Liver (tissue), 9 donors: ENCODE data around the gene CDH22. TPM values are rescaled to one million over a fixed set of nuclear protein-coding genes. Genes with fewer than 3 reads are reported as not detected.
A peak's percentile ranks its signal among the peaks of the same experiment; 100 is the strongest.

ENCODE experiments used
- DNase-seq: peaks from one replicate; pipeline ENCODE4 v3.0.0-alpha.2; 2017; ENCODE audit warnings: low spot score
- H3K27ac ChIP-seq, 2 donors: one replicate each; pipeline ENCODE4 v1.7.0; 2013; ENCODE audit warnings: inconsistent platforms in 2 of 2, low read length in 2 of 2, control low read depth in 1 of 2, low read depth in 1 of 2, mild to moderate bottlenecking in 1 of 2
- H3K27me3 ChIP-seq, 4 donors: one replicate each; pipeline versions ENCODE4 v1.6.1 to v1.7.0; 2013; ENCODE audit warnings: low read length in 3 of 4, inconsistent platforms in 1 of 4, mild to moderate bottlenecking in 1 of 4, moderate library complexity in 1 of 4; ENCODE audit not compliant: control insufficient read depth in 4 of 4, insufficient read depth in 4 of 4
- H3K36me3 ChIP-seq, 4 donors: one replicate each; pipeline versions ENCODE4 v1.6.1 to v1.7.0; 2013; ENCODE audit warnings: low read length in 3 of 4, mild to moderate bottlenecking in 3 of 4, low read depth in 1 of 4, moderate library complexity in 1 of 4; ENCODE audit not compliant: control insufficient read depth in 4 of 4, insufficient read depth in 3 of 4
- H3K4me1 ChIP-seq, 4 donors: one replicate each; pipeline versions ENCODE4 v1.6.1 to v1.7.0; 2013; ENCODE audit warnings: low read length in 3 of 4, mild to moderate bottlenecking in 3 of 4, moderate library complexity in 1 of 4; ENCODE audit not compliant: control insufficient read depth in 4 of 4, insufficient read depth in 4 of 4
- H3K4me3 ChIP-seq, 3 donors: one replicate each; pipeline versions ENCODE4 v1.6.1 to v1.7.0; 2013; ENCODE audit warnings: low read length in 3 of 3, control low read depth in 1 of 3, low read depth in 1 of 3, mild to moderate bottlenecking in 1 of 3
- H3K9ac ChIP-seq, 2 donors: one replicate each; pipeline ENCODE4 v1.7.0; 2013; ENCODE audit warnings: low read length in 2 of 2, mild to moderate bottlenecking in 2 of 2, moderate library complexity in 2 of 2, control low read depth in 1 of 2, low read depth in 1 of 2
- H3K9me3 ChIP-seq, 4 donors: one replicate each; pipeline versions ENCODE4 v1.6.1 to v1.7.0; 2013; ENCODE audit warnings: low read length in 3 of 4; ENCODE audit not compliant: control insufficient read depth in 4 of 4
- ATF3 ChIP-seq: IDR thresholded peaks from 2 replicates; pipeline ENCODE4 v1.6.1; 2016; ENCODE audit warnings: antibody characterized with exemption
- CTCF ChIP-seq: fragments of 150-350 bp; IDR thresholded peaks from 2 replicates; pipeline ENCODE4 v1.5.1; 2017; ENCODE audit warnings: improper control_type of control experiment, low read depth, low read length; ENCODE audit not compliant: missing input control
- EGR1 ChIP-seq, 2 donors: IDR thresholded peaks; 2 replicates each; pipeline ENCODE4 v1.6.1; 2016 to 2018; ENCODE audit warnings: antibody characterized with exemption in 2 of 2, low read depth in 2 of 2
- FOXA1 ChIP-seq: IDR thresholded peaks from 2 replicates; pipeline ENCODE4 v1.6.1; 2016; ENCODE audit warnings: antibody characterized with exemption
- FOXA2 ChIP-seq: IDR thresholded peaks from 2 replicates; pipeline ENCODE4 v1.6.1; 2016; ENCODE audit warnings: antibody characterized with exemption
- GABPA ChIP-seq, 2 donors: IDR thresholded peaks in 1 of 2; conservative IDR thresholded peaks in 1 of 2; 2 replicates each; pipeline ENCODE4 v1.6.1; 2016; ENCODE audit warnings: antibody characterized with exemption in 2 of 2, mild to moderate bottlenecking in 1 of 2, moderate library complexity in 1 of 2
- HNF4A ChIP-seq, 2 donors: conservative IDR thresholded peaks; 2 replicates each; pipeline ENCODE4 v1.6.1; 2016; ENCODE audit warnings: antibody characterized with exemption in 2 of 2, mild to moderate bottlenecking in 2 of 2
- HNF4G ChIP-seq: IDR thresholded peaks from 2 replicates; pipeline ENCODE4 v1.6.1; 2016; ENCODE audit warnings: antibody characterized with exemption
- JUND ChIP-seq, 2 donors: IDR thresholded peaks; 2 replicates each; pipeline ENCODE4 v1.6.1; 2016; ENCODE audit warnings: antibody characterized with exemption in 2 of 2
- MAX ChIP-seq: IDR thresholded peaks from 2 replicates; pipeline ENCODE4 v1.6.1; 2016; ENCODE audit warnings: antibody characterized with exemption
- NR2F2 ChIP-seq: IDR thresholded peaks from 2 replicates; pipeline ENCODE4 v1.6.1; 2016; ENCODE audit warnings: antibody characterized with exemption
- RAD21 ChIP-seq, 2 donors: IDR thresholded peaks; 2 replicates each; pipeline ENCODE4 v1.6.1; 2016; ENCODE audit warnings: antibody characterized with exemption in 2 of 2, mild to moderate bottlenecking in 2 of 2
- REST ChIP-seq: IDR thresholded peaks from 2 replicates; pipeline ENCODE4 v1.6.1; 2016; ENCODE audit warnings: antibody characterized with exemption, mild to moderate bottlenecking
- RXRA ChIP-seq, 2 donors: IDR thresholded peaks; 2 replicates each; pipeline ENCODE4 v1.6.1; 2017 to 2018; ENCODE audit warnings: antibody characterized with exemption in 2 of 2, mild to moderate bottlenecking in 1 of 2
- TAF1 ChIP-seq: conservative IDR thresholded peaks from 2 replicates; pipeline ENCODE4 v1.6.1; 2016; ENCODE audit warnings: antibody characterized with exemption, mild to moderate bottlenecking
- YY1 ChIP-seq: IDR thresholded peaks from 2 replicates; pipeline ENCODE4 v1.6.1; 2016; ENCODE audit warnings: antibody characterized with exemption, mild to moderate bottlenecking
- ZBTB33 ChIP-seq: IDR thresholded peaks from 2 replicates; pipeline ENCODE4 v1.6.1; 2016; ENCODE audit warnings: antibody characterized with exemption
- WGBS: extraction: QIAGEN DNeasy Blood & Tissue Kit; methylation state at CpG from one replicate; pipeline ENCODE4 v1.1.7; 2013; 5-methylcytosine and 5-hydroxymethylcytosine counted together
- polyA plus RNA-seq, 2 donors: library from polyadenylated mRNA; stranded (reverse) in 1 of 2; unstranded in 1 of 2; fragments of 200-250 nt in 1 of 2; fragments of >200 nt in 1 of 2; fragmentation: Nextera tagmentation in 1 of 2; extraction: Ambion mirVana in 1 of 2; gene quantifications; one replicate each; pipeline versions ENCODE4 v1.2.1 to v1.2.3, GENCODE V29; 2013 to 2015
- total RNA-seq, 2 donors: library from RNA; depleted of rRNA; stranded (reverse); fragments of >200 nt; gene quantifications; one replicate each; pipeline ENCODE4 v1.2.3, GENCODE V29; 2014
- donor health status: healthy.
- donor health status: healthy.
- donor health status: healthy.
- donor health status: healthy.
- donor health status: healthy.

The CDH22 gene
- total and polyA plus RNA-seq, 4 donors: 0.02 TPM; not detected in 3

GRCh38 chr20:46259260-46259859, 48.9 kb downstream of the CDH22 start:
- TF ChIP-seq HNF4A (conservative IDR thresholded peaks at IDR 0.05) (no peak), HNF4G (no peak), RXRA (IDR thresholded peaks at IDR 0.05) (no peak), YY1 (no peak), FOXA2 (no peak), CTCF (no peak), ZBTB33 (no peak), GABPA (IDR thresholded peaks at IDR 0.05 in 1 of 2, conservative IDR thresholded peaks at IDR 0.05 in 1 of 2) (no peak), NR2F2 (no peak), FOXA1 (no peak), ATF3 (no peak), RAD21 (IDR thresholded peaks at IDR 0.05) (no peak), REST (no peak), MAX (no peak), TAF1 (no peak), EGR1 (IDR thresholded peaks at IDR 0.05; ENCODE audit: low read depth in 2 of 2) (no peak)
- Histone ChIP-seq H3K27me3 (no peaks in the 10 kb centered on the region), H3K27ac (no peak overlapping the region), H3K9ac (no peak overlapping the region), H3K4me3 (no peak overlapping the region), H3K9me3 (no peaks in the 10 kb centered on the region), H3K4me1 (peaks cover 0 to 5% (median 1%) of the 10 kb centered on the region in 4 donors), H3K36me3 (no peaks in the 10 kb centered on the region)
- DNase-seq: no peak
- WGBS: 83% methylated on average over 1 of the region's 1 CpG

- 50% methylated on average over 4 of the region's 4 CpGs for WGBS
- H3K27me3 ChIP-seq: peaks cover 0 to 4% (median 0%) of the 10 kb centered on the region in 4 donors
- TF ChIP-seq HNF4A (conservative IDR thresholded peaks at IDR 0.05) (peak; percentile 7 to 67), RXRA (IDR thresholded peaks at IDR 0.05) (peak in 1 of 2 donors; percentile 51), JUND (IDR thresholded peaks at IDR 0.05) (no peak), REST (no peak)
Measured at GRCh38 chr20:46257887-46258286, 50.4 kb downstream of the CDH22 start.

More at GRCh38 chr20:46257887-46258286, 50.4 kb downstream of the CDH22 start:
- H3K27ac ChIP-seq: no peak overlapping the region
- peaks cover 0 to 5% (median 1%) of the 10 kb centered on the region in 4 donors for H3K4me1 ChIP-seq
- H3K9ac ChIP-seq: no peak overlapping the region
- no peak for DNase-seq
- no peaks in the 10 kb centered on the region for H3K36me3 ChIP-seq
- H3K4me3 ChIP-seq: no peak overlapping the region
- H3K9me3 ChIP-seq: no peaks in the 10 kb centered on the region
